ENCODE data around the gene WNT1.

WNT1 gene

DNA sequence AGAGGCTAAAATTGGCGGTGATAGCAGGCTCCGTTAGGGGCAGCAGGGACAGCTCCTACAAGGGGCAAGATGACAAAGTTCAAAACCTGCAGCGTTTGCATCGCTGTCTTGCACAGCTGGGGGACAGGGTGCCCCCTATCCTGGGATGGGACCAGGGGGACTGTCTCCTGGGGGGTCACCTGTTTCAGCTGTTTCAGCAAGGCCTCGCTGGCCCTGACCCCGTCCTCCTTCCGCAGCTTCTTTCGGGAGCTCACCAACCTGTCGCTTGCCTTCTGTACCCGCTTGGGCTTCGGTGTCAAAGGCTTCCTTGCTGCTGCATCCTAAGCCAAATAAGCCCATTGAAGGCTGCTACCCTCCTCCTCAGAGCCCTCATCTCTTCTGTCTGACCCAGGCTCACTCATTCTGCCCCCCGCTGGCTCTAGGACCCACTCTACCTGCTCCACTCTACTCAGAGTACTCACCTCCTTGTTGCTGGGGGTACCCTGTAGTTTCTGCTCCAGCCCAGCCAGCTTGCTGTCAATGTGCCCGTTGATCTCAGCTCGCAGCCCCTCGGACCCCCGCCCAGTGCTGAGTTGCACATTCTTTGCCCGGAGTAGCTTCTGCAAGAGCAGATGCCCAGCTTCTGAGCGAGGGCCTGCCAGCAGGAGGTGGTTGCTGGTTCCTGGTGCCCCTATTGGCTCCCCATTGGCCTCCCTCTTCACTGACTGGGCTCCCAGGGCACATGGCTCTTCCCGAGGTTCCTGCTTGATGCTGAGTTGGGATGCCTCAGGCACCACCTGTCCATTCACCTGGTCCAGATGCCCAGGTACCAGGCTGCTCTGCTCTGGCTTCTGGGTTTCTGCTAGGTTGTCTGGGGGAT, 52.8 kb downstream of the WNT1 start:
- DNase-seq = no peak

DNA sequence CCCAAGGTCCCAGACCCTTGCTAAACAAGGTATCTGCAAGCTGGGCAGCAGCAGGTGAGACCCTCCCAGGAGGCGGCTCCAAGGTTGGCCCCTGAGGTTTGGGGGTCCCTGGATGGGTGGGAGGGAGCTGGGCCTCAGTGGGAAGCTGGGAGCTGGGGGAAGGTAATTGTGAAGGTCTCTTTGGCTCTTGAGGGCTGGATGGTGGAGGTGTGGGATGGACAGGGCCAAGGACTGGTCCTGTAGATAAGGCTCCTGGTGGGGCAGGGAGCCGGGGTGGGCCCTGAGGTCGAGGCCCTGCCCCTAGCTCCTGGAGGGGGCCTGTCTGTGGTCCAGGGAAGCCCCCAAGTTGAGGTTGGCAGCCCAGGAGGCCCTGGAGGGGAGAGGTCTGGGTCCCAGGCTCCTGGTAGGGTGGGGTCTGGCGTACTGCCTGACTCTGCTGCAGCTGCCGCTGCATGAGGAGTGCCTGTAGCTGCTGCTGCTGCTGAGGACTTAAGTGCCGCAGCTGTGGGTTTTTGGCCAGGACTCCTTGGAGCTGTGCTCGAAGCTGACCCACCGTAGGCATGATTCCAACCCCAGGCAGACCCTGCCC, 53.5 kb downstream of the WNT1 start:
- DNase-seq = no peak

All from suppressor macrophage treated with lipopolysaccharide for 1 hour (primary cell).